WERI-Rb-1 (cell line): ENCODE data around the gene FBXL5.

ENCODE experiments used
- DNase-seq: peaks from one replicate; pipeline ENCODE4 v3.0.0-alpha.2; 2020
- H3K27ac ChIP-seq: fragments of 250-450 bp; sonication (Bioruptor Pico); 2 replicates; pipeline ENCODE4 v1.5.1; 2020; ENCODE audit warnings: mild to moderate bottlenecking, moderate library complexity
- H3K27me3 ChIP-seq: fragments of 250-450 bp; sonication (Bioruptor Pico); 2 replicates; pipeline ENCODE4 v1.5.1; 2021; ENCODE audit warnings: mild to moderate bottlenecking, low read depth, moderate library complexity; ENCODE audit not compliant: insufficient read depth, severe bottlenecking
- H3K36me3 ChIP-seq: fragments of 250-450 bp; sonication (Bioruptor Pico); 2 replicates; pipeline ENCODE4 v1.5.1; 2020; ENCODE audit warnings: mild to moderate bottlenecking, moderate library complexity
- H3K4me3 ChIP-seq: 2 replicates; pipeline ENCODE4 v1.5.1; 2011; ENCODE audit warnings: low read depth, mild to moderate bottlenecking, control low read depth, low read length
- H3K9me3 ChIP-seq: fragments of 250-450 bp; sonication (Bioruptor Pico); 2 replicates; pipeline ENCODE4 v1.5.1; 2021; ENCODE audit warnings: mild to moderate bottlenecking, moderate library complexity; ENCODE audit not compliant: severe bottlenecking
- TF ChIP-seq, protein P1 (sequence below): IDR thresholded peaks from 2 replicates; pipeline ENCODE4 v1.5.1; 2011; ENCODE audit warnings: low read depth, mild to moderate bottlenecking, control low read depth, inconsistent platforms, low read length

FBXL5 gene

DNA sequence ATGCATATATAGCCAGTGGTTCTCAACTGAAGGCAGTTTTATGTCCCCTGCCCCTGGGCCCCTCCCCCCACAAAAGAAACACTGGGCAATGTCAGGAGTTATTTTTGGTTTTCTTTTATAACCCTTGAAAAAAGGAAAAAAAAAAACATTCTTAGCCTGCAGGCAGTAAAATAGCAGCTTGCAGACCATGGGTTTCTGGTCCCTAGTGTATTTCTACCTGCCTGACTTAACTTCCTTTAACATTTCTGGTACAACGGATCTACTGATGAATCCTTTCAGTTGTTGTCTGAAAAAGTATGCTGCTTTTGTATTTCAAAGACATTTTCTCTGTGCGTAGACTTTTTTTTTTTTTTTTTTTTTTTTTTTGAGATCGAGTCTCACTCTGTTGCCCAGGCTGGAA lies 15.4 kb upstream of the FBXL5 start:
- no peak overlapping the region for H3K27ac ChIP-seq
- no peak overlapping the region for H3K4me3 ChIP-seq
- TF ChIP-seq, protein P1, sequence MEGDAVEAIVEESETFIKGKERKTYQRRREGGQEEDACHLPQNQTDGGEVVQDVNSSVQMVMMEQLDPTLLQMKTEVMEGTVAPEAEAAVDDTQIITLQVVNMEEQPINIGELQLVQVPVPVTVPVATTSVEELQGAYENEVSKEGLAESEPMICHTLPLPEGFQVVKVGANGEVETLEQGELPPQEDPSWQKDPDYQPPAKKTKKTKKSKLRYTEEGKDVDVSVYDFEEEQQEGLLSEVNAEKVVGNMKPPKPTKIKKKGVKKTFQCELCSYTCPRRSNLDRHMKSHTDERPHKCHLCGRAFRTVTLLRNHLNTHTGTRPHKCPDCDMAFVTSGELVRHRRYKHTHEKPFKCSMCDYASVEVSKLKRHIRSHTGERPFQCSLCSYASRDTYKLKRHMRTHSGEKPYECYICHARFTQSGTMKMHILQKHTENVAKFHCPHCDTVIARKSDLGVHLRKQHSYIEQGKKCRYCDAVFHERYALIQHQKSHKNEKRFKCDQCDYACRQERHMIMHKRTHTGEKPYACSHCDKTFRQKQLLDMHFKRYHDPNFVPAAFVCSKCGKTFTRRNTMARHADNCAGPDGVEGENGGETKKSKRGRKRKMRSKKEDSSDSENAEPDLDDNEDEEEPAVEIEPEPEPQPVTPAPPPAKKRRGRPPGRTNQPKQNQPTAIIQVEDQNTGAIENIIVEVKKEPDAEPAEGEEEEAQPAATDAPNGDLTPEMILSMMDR = no peak
- H3K27me3 ChIP-seq = no peaks in the 10 kb centered on the region
- no peaks in the 10 kb centered on the region for H3K9me3 ChIP-seq
- no peak for DNase-seq
- peaks cover 8% of the 10 kb centered on the region for H3K36me3 ChIP-seq

DNA sequence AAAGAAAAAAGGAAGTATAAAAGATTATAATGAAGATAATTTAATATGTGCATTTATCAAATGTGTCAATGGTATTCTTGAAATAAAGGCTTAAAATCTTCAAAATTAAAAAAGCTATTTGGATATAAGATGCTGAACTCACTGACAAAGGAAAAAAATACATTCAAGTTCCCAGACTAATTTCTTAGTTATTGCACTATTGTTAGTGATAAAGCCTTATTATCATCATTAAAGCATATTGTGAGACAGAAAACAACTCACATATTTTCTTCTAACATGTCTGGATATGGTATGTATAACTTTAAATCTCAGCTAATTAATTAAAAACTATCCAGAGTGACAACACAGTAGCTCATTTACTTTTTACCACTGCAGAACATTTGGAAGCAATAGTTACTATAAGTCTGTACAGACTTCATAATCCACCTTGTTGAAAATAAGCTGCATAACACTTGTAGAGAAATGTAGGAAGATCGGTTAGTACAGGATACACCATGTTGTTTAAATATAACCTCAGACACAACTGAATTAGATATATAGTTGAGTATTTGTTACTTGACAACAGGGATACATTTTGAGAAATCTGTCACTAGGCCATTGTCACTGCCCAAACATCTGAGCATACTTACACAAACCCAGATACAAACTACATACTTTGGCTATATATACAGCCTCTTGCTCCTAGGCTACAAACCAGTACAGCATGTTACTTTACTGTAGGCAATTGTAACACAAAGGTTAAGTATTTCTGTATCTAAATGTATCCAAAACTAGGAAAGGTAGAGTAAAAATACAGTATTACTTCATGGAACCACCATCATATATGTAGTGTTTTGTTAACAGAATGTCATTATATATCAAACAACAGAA lies 13.6 kb upstream of the FBXL5 start:
- H3K9me3 ChIP-seq = no peaks in the 10 kb centered on the region
- TF ChIP-seq, protein P1 = no peak
- H3K27ac ChIP-seq = no peak overlapping the region
- no peaks in the 10 kb centered on the region for H3K27me3 ChIP-seq
- H3K4me3 ChIP-seq = no peak overlapping the region
- DNase-seq = no peak
- peaks cover 8% of the 10 kb centered on the region for H3K36me3 ChIP-seq

DNA sequence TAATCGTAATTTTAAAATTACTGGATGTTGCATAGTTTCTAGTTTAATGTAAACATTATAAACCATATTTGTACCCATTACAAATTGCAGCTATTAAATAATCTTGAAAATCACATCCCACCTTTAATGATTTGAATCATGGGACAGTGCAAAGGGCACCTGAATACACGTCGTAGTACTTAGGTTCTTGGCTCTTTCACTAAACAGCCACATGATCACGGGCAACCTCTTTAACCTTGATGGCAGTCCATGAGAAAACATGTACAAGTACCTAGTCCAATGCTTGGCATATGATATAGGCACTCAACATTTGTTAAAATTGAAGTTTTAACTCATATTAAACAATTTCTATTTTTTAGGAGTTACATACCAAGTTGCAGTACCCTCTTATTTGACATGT lies 11.8 kb upstream of the FBXL5 start:
- no peak overlapping the region for H3K27ac ChIP-seq

DNA sequence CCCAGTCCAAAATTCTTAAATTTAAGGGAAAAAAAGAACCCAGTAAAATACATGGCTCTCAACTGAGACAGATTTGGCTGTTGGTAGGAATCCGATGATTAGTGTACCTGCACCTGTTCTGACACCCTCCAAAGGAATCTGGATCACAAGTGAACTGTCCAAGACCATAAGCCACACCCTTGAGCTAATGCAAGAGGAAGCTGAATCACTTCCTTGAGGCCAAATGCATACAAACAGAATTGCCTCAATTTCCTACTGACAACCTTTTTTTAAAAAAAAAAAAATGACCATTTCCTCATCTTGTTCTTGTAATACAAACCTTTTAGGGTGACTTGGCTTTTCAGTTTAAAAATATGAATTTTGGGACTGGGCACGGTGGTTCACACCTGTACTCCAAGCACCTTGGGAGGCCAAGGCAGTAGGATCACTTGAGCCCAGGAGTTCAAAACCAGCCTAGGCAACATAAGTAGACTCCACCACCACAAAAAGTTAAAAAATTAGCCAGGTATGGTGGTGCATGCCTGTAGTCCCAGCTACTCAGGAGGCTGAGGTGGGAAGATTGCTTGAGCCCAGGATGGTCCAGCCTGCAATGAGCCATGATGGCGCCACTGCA lies 10.7 kb upstream of the FBXL5 start:
- Histone ChIP-seq H3K4me3 (no peak overlapping the region), H3K27me3 (no peaks in the 10 kb centered on the region), H3K36me3 (peaks cover 3% of the 10 kb centered on the region), H3K9me3 (no peaks in the 10 kb centered on the region), H3K27ac (no peak overlapping the region)
- TF ChIP-seq, protein P1 = no peak
- DNase-seq = no peak

More for the DNA sequence above, 11.8 kb upstream of the FBXL5 start:
- H3K4me3 ChIP-seq = no peak overlapping the region
- no peaks in the 10 kb centered on the region for H3K27me3 ChIP-seq
- H3K36me3 ChIP-seq = peaks cover 3% of the 10 kb centered on the region
- TF ChIP-seq, protein P1 = no peak
- H3K9me3 ChIP-seq = no peaks in the 10 kb centered on the region
- DNase-seq = no peak

DNA sequence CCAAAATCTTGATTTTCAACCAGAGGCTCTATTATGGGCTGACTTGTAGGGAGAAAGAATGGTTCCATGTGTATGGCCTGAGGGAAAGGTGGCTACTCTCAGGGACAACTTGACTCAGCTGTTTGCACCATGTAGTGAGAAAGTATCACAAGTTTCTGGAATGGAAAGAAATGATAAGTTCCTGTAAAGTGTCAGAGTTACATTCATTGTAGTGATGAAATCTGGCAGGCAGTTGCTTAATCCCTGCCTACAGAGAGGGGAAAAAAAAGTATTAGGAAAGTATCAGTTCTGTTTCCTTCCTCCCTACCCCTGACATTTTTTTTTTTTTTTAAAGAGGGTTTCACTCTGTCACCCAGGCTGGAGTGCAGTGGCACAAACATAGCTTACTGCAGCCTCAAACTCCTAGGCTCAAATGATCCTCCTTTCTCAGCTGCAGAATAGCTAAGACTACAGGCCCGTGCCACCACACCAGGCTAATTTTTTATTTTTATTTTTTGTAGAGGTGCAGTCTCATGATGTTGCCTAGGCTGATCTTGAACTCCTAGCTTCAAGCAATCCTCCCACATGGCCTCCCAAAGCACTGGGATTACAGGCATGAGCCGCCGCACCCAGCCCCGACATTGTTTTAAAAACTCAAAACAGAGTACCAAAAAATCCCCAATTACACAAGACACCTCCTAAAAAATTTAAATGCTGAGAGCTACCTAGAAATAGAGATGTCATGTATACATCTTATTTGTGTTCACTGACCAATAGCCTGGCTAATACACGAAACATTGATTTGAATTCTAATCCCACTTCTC lies 4.8 kb upstream of the FBXL5 start:
- no peaks in the 10 kb centered on the region for H3K27me3 ChIP-seq
- no peak overlapping the region for H3K27ac ChIP-seq

More for the DNA sequence above, 4.8 kb upstream of the FBXL5 start:
- Histone ChIP-seq H3K4me3 (no peak overlapping the region), H3K36me3 (no peaks in the 10 kb centered on the region), H3K9me3 (no peaks in the 10 kb centered on the region)
- no peak for DNase-seq
- TF ChIP-seq, protein P1 = no peak
